Kidney glomerular epithelial cell (primary cell): ENCODE results near the gene RYR2.
A peak's percentile ranks its signal among the peaks of the same experiment; 100 is the strongest.

Experiments
- DNase-seq: peaks from one replicate; lab custom pipeline; 2025; lab: John Stamatoyannopoulos, UW

Gene RYR2

DNA sequence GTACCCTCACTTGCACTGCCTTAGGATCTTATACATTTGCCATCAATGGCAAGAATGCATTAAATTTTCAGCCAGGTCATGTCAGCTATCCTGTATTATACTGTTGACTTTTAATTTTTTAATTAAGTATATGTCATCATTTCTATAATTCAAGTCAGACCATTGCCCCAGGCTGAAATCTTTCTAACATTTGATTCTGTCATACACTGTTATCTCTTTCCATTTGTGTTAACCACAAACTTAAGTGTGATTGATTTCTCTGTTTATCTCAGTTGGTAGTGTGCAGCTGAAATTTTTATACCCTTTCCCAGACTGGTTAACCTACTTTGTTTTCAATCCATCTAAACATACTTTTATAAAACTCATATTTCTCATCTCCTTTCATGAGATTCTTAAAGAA is 695.5 kb downstream of the RYR2 start:
- no peak for DNase-seq

DNA sequence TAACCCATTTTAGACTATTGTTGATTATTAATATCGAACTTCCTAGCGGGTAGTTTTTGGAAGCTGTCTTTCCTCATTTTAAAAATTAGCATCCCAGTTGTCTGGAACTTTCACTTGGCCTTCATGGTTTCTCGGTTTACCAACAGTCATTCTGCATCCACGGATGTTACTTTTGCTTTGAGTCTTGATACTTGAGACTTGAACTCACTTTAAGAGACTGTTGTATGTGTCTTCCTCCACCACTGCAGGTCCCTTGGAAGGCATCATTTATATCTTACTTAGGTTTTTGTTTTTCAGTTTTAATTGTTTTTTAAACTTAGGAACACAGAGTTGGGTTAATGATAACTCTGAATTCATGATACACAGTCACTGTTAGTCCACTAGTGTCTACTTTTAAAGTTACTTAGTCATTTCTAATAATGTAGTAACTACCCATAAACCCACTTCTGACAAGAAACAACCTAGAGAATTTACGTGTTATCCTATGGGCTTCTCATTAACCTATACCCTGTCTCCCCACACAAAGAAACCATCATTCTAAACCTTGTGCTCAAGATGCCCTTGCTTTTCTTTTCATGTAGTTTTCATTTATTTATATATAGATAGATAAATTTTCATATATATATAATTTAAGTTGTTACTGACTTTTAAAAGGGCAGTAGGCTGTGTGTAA is 696.1 kb downstream of the RYR2 start:
- DNase-seq: no peak

DNA sequence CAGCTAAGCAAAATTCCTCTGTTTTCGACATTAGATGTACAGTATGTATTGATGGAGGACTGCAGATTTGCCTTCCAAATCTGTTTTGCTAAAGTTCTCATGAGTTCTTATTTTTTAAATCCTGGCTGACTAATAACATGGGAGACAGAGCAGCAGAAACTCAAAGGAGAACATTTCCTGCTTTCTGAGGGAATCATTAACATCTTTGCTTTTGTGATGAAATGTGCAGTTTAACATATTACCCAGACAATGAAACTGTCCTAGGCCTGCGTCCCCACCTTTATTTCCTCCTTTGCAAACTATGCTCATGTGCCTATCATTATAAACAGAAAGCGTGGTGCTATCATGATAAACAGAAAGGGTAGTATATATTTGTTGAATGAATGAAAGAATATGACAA is 698.9 kb downstream of the RYR2 start:
- peak; percentile 10 for DNase-seq

DNA sequence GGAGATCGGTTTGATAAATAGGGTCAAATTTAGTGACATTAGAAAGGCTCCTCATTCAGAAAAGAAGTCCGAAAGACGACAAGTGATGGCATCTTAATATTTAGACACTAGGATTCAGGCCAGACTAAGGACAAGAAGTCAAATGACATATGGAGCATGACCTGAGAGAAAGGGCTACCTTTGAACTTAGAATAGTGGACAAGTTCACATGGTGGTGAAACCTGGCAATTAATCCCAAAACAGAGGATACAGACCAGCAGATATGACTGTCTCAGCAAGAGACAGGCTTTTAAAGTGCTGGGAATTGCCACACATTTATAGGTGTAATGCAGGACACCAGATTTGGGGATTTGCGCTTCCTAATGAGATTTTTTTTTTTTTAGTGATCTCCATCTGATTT is 703.6 kb downstream of the RYR2 start:
- no peak for DNase-seq

DNA sequence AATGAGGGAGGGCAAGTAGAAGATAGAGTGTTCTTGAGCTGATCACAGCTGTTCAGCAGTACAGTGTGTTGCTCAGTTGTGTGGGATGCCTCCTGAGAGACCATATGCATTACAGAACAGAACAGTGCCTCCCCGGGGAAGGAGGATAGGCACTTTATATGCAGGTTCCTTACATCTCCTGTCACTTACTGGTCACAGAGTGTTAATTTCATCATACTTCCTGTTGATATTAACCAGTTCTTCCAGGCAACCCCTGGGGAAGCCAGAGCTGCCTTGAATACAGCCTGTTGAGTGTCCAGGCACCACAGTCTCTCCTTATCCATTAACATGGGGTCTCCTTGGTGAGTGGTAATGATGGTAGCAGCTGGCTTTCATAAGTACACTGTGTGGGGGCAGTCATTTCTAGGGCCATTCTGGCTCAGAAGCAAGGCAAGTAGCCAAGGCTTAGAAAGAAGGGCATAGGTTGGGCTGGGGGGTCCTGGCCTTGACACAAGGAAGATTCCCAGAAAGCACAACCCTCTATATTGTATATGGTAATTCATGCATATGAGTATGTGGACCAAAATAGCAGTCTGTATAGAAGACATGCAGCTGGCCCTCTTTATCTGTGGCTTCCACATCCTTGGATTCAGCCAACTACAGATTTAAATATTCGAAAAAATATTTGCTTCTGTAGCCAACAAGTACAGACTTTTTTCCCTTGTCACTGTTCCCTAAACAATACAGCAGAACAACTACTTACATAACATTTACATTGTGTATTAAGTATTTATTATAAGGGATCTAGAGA is 706.4 kb downstream of the RYR2 start:
- DNase-seq: no peak

DNA sequence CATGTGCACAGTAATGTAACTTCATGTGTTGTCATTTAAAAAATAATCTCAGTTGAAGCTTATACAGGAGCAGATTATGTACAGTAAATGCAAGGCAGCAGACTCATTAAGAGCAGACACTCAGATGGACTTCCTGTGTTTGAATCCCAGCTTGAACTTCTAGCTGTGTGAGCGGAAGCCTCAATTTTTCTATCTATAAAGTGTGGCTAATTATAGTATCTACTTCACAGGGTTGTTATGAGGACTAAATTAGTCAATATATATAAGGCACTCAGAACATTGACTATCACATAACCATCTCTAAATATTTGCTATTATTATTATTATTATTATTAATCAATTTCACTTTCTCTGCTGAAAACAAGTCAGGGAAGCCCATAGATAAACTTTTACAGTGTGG is 707.1 kb downstream of the RYR2 start:
- no peak for DNase-seq

DNA sequence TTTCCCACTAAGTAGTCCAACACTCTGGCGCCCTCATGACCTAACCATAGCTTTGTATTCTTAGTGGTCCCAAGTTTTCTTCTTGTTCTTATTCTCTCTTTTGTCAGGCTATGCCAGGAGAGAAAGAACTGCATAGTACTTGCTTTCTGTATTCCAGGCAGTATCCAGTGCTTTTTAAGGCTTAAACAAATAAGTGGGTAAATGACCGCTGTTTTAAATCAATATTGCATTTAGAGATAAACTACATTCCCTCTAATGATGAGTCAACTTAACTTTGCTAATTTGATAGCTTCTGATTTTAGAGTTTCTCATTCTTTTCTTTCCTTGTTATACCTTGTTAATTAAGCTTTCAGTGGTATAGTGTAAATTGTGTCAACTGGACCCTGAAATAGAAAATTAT is 709.1 kb downstream of the RYR2 start:
- DNase-seq: no peak

DNA sequence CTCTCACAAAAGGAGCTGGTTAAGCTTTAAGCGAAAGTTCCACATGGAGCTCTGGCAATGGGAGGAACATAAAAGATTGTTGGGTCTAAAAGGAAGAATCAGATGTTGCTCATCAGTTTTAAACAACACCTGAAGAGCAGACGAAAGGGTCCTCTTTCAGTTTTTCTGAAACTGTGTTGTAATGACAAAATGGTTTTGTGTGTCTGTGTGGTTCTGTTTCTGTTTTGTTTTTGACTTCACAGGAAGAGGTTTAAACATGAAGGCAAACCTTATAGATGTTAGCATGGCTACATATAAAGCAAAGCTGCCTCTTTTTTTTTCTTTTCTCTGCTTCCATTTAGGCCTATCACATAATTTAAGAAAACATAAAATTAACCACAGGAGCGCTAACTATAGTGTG is 712.6 kb downstream of the RYR2 start:
- no peak for DNase-seq

DNA sequence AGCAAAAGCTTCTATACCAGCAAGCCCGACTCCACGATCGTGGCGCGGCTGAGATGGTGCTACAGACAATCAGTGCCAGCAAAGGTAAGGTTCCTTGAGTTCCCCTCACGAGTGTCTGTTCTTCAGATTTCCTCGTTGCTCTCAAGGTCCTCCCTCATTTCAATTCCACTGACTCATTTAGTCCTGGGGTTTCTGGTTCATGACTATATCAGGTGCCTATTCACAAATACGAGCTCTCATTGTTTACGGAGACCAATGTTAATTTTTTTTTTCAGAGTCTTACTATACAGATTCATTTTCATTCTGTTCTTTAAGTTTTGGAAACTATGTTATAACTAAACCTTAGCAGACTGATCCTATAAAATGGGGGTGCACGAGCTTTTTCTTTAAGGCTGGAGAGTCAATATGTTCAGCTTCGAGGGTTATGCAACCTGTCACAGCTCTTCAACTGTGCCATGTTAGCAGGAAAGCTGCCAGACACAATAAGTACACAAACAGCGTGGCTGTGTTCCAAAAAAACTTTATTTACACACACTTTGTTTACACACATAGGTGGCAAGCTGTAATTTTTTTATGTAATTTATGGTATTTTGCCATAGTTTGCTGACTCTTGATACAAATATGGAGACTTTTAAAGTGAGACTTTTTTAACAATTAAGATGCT is 714.5 kb downstream of the RYR2 start:
- no peak for DNase-seq

DNA sequence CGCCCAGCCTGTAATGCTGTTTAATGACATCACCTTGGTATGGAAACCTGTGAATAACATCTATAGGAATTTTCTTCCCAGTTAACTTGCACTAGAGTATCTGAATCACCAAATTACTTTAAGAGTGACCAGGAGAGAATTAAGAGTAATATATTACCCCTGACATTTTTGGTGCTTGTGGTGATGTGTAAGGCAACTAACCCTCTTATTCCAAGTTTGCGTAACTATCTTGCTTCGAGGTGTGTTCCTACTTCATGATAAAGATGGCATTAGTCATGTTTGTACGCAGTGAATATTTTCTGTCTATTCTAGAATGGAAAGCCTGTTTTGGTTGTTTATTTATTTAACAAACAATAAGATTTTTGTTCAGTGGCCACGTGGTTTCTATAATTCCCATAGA is 717.4 kb downstream of the RYR2 start:
- no peak for DNase-seq

DNA sequence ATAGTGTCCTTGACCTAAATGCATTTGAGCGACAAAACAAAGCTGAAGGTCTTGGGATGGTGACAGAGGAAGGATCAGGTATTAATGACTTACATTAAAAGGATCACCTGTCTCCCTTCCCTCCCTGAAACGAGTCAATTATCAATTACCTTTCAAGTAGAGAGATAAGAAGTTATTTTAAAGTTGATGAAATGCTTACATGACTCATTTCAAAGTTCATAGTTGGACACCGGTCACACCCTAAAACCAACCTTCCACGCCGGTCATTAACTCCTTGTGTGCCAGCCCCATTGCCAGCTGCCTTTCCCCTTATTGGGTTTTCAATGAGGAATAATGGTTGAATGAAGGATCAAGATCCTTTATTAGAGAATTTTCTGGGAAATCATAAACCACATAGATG is 719.0 kb downstream of the RYR2 start:
- DNase-seq: no peak

DNA sequence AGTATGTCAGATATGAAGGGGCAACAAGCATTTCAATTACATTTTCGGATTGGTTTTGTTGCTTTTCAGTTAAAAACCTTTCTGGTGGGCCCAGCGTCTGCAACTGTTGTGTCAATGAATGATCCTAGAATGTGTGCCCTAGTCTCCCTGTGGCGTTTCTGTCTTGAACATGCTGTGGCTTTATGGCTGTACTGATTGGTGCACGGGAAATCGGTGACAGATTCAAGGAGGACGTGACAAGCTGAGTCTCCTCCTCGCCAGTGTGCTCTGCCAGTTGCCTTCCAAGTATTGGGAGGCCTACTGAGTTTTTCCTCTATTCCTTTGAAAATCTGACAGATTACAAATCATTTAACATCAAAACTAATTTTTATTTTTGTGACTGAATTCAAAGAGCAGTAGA is 721.2 kb downstream of the RYR2 start:
- DNase-seq: no peak

DNA sequence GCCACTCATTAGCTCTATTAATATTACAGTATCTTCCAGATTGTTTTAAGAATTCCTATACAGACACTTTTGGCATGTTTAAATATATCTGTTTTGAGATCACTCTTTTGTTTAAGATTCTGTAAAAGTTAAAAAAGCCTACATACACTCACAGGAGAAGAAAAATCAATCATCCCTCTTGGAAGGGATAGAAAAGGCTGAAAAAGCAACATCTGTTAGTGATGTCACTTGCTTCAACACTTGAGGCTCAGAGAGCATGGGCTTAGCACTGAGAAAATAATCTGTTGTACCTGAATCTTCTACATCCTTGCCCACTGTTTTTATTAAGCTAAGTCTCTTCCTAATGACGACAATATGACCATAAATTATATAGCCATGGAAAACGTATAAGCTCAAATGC is 721.8 kb downstream of the RYR2 start:
- DNase-seq: no peak

DNA sequence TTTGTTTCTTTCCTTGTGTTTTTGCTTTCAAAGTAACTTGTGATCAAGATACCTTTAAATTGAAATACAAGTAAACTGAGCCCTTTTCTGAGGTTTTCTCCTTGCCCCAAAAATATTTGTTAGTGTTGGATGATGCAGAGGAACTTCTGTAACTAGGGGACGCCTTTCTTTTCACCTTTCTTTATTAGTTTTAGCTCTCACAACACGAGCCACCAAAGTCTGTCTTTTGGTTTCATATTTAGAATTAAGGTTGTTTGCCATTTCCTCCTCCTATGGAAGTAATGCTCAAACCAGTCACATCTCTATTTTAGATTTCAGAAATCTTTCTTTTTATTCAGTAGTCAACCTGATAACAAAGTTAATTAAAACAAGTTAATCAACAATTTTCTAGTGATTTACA is 727.9 kb downstream of the RYR2 start:
- DNase-seq: no peak

DNA sequence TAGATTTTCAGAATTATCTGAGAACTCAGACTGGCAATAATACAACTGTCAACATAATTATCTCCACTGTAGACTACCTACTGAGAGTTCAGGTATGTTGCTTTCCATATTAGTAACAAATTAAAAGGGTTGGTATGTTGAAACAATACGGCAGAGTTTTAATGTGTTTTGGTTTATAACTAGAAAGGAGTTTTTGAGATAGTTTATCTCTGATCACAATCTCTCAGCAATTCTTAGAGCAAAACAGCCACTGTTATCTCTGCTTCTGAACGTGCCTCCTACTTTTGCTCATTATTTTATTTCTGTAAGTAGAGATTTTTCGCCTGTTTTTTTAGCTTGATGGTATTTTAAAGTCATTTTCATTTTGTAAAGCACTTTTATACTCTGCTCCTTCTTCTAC is 730.0 kb downstream of the RYR2 start:
- no peak for DNase-seq

DNA sequence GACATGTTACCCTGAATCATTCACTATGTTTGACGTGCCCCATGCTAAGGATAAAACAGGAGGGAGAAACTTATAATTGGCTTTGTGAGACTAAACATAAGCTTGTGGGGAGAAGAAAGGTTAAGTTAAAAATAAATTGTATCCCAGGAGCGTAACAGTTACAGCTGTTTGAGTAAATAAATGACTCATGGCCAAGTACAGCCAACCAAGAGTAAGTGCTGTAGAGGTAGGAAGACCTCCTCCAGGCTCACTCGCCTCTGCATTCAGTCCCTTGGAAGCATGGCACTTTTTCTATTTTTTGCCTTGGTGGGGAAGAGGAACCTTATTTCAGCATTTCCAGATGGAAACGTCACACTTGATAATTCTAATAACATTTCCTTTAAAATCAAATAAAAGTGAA is 732.3 kb downstream of the RYR2 start:
- DNase-seq: no peak

DNA sequence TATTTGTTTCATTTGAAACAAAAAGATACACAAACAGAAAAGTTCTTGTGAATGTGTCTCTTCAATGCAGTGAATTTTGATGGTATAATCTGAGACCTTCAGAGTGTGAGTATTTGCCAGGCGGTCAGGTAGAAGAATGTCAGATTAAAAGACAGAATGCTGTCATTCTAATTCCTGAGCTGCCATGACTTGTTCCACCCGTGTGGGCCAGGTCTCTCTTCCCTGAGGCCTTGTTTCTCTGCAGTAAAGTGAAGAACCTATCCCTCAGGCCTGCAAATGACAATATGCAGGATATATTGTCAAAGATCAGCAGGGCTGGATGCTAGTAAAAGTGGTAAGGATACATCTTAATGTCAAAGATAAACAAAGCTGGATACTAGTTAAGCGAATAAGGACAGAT is 737.4 kb downstream of the RYR2 start:
- DNase-seq: no peak

DNA sequence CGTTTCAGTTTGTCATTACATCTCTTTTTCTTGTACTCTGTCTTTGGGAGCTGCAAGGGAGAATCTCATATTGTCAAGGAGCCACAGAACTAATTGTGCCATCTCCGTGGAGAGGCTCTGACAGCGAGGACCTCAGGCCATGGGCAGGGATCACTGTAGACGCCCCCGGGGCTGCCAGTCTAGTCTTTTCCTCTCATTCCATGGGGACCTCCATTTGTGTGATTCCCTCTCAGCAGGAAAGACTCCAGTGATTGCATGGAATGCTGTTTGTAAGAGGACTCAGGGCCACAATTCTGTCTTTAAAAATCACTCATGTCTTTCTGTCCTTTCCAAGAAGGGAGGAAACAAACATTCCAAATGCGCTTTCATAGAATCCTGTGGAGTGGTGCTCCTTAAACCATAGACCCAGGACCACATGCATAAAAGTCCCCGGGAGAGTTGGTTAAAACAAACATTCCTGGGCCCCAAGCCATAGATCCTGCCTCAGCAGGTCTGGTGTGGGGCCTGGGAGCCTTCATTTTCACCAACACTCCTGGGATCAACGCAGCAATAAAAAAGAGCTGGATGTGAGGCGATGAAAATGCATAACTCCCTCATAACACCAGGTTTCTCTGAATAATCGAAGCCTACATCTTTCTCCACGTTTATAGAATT is 744.2 kb downstream of the RYR2 start:
- no peak for DNase-seq

DNA sequence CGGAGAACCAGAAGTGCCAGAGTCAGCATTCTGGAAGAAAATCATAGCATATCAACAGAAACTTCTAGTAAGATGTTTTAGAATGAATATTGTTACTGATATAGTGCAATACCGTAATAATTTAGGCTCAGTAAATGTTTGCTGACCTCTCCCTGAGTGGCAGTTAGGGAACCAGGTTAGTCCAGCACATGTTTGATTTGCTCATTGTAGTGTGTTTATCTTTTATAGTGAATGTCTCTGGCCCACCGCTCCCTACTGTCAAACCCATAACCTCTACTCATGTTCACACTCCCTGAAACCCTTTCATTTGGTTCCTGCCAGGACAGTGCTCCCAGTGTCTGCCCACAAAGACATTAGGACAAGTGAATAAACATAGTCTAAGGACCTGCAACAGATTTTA is 746.1 kb downstream of the RYR2 start:
- DNase-seq: no peak

DNA sequence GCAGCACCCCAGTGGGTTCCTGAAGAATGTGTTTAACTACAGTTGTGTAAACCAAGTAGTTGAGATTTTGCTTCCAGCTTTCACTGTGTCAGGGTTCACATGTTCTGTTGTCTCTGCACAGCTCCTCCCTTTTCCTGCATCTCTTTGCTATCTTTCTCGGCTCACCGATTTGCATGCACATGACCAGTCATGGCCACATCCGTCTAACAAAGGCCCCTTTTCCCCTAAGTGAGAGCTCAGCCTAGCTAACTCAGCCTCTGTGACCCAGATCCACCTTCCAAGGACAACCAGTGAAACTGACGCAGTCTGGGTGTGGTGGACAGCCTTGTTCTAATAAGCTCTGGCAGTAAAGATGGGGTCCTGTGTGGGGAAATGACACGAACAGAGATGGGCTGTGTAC is 747.6 kb downstream of the RYR2 start:
- no peak for DNase-seq

DNA sequence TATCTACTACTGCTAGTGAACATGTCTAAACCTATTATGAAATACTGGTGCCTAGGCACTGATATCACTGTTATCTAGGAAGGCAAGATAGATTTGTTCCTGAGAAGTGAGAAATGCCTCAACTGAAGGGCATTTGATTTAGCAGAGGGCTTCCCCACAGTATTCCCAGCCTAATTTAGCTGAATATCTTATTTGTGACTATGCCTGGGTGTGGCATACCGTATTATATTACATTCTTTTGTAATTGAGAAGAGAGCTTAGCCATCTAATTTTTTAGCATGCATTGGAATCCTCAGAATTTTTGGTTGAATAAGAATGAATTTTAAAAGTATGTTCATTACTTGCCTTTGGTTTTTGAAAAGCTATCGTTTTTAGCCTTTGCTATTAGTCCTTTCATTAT is 749.6 kb downstream of the RYR2 start:
- DNase-seq: no peak

DNA sequence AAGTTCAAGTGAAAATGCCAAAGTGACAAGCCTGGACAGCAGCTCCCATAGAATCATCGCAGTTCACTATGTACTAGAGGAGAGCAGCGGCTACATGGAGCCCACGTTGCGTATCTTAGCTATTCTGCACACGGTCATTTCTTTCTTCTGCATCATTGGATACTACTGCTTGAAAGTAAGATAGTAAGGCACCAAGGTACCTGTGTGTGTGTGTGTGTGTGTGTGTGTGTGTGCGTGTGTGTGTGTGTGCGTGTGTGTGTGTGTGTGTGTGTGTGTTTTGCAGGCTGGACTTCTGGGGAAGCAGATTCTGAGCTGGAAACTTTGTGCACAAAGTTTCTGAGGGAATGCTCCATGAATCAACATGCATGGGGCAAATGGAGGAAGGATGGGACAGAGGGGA is 750.2 kb downstream of the RYR2 start:
- no peak for DNase-seq

DNA sequence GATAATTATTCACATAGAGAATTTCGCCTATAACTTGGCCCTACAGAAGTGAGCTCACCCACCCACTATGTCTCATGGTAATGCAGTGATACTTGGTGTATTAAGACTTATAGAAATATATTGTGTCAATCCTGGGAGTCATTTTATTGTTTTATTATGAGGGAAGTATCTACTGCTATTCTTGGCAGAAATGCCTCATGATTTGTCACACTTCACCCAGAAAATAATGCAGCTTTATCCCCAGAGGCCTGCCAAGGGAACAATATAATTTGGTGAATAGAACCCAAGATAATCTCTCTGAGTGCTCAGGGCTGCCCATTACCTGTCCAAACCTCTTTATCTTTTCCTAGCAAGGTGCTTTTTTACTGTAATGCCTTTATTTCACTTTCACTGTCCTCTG is 750.7 kb downstream of the RYR2 start:
- DNase-seq: no peak
